Transverse colon (tissue), 4 donors: ENCODE data around the gene SEMA4D.

Source experiments
- CTCF ChIP-seq, 5 experiments: fragments of 200-600 bp in 3 of 5; fragments of 450-650 bp in 2 of 5; sonication (generic) in 3 of 5; IDR thresholded peaks; 1 replicate in 2 of 5; 2 replicates in 3 of 5; pipeline ENCODE4 v1.5.1; 2016 to 2017; ENCODE audit warnings: antibody characterized with exemption in 5 of 5, inconsistent platforms in 3 of 5, mild to moderate bottlenecking in 2 of 5, moderate library complexity in 1 of 5
- POLR2AphosphoS5 ChIP-seq, 3 donors: sonication (generic); formaldehyde crosslinking; IDR thresholded peaks; one replicate each; pipeline ENCODE4 v1.6.1; 2016; ENCODE audit warnings: antibody characterized with exemption in 3 of 3

GRCh38 chr9:89536600-89536999, 38.7 kb upstream of the SEMA4D start:
- TF ChIP-seq CTCF (IDR thresholded peaks at IDR 0.05) (no peak), POLR2AphosphoS5 (IDR thresholded peaks at IDR 0.05) (no peak)
